RPMI8226 (cell line): ENCODE data around the gene TEAD3.

Experiments
- DNase-seq: peaks from one replicate; pipeline ENCODE4 v3.0.0-alpha.2; 2015

The TEAD3 gene

DNA sequence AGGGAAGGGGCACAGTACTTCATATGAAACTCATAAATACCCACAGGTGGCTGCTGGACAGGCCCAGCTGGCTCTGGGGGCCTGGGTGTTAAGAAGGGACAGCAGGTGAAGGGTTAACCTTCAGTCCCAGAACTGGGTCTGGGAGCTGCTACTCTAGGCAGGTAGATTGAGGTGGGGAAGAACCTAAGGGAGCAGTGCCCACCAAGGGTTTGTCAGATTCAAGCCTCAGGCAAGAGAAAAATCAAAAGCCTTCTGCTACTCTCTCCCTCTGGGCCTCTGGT lies 23.1 kb downstream of the TEAD3 start:
- no peak for DNase-seq

GRCh38 chr6:35473075-35473849 lies 23.6 kb downstream of the TEAD3 start:
- no peak for DNase-seq

DNA sequence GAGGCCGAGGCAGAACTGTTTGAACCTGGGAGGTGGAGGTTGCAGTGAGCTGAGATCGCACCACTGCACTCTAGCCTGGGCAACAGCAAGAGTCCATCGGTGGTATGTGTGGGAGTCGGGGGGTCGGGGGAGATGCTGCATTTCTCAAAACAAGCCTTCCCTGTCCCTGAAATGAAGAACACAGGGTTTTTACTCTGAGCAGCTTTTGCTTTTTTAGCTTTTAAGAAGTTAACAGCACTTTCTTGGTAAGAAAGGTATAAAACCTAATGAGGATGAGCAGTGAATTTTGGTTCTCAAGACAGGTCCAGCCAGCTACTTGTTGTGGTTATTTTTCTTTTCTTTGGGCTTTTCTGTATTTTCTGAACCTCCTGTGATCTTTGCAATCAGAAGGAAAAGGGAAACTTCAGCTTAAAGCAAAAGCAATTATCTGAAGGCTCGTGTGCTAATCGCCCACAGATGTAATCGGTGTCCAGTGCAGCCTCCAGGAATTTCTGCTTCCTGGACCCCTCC lies 25.0 kb downstream of the TEAD3 start:
- no peak for DNase-seq

GRCh38 chr6:35470663-35471120 lies 26.2 kb downstream of the TEAD3 start:
- no peak for DNase-seq

DNA sequence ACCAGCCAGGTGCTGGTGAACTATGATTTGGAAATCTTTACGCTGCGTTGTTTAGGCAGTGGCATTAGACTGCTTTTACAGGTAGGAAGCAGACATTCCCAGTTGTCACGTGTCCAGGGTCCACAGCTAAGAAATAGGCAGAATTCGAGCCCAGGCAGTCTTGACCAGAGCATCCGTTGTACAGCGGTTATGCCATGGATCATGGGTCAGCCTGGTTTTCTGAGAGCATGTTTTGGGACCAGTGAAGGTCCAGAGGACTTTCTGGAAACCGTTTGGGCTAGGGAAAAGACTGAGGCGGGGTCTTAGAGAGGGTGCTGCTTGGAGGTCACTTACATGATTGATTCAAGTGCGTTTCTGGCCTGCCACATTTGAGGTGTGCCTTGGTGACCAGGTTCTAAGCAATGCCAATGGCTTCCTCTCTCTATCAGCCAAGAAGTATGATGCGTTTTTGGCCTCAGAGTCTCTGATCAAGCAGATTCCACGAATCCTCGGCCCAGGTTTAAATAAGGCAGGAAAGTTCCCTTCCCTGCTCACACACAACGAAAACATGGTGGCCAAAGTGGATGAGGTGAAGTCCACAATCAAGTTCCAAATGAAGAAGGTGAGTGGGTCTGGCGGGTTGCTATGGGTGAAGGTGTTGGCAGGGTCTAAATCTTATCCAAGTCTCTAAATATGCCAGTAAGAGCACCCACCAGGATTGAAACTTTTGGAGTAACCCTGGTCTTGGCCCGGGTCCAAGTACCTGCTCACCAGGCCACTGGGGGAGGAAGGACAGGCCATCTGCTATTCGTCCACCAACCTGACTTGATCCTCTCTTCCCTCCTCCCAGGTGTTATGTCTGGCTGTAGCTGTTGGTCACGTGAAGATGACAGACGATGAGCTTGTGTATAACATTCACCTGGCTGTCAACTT lies 26.9 kb downstream of the TEAD3 start:
- DNase-seq = peak; percentile 70

DNA sequence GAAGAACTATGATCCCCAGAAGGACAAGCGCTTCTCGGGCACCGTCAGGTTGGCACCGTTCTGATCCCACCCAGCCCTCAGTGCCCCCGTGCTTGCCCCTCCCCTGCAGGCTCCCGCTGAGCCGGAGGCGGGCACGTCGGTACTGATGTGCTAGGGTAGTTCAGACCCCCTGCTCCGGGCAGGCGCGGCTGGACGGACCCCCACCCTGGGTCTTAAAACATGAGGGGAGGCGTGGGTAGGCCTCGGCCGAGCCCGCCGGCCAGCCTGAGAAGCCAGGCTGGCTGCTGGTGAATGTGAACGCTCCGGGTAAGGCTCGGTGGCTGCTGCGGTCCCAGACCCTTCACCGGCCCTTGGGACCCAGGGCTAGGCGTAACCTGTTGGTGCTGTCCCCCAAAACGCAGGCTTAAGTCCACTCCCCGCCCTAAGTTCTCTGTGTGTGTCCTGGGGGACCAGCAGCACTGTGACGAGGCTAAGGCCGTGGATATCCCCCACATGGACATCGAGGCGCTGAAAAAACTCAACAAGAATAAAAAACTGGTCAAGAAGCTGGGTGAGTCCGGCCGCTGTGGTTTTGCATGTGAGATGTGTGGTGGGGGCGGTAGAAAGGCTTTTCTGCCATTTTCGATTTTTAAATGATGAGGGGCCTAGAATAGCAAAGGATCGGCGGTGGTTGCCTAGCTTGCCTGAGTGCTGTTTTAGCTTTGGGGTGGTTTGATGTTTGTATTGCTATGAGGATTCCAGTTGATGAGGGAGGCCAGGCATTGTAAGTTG lies 27.7 kb downstream of the TEAD3 start:
- no peak for DNase-seq

DNA sequence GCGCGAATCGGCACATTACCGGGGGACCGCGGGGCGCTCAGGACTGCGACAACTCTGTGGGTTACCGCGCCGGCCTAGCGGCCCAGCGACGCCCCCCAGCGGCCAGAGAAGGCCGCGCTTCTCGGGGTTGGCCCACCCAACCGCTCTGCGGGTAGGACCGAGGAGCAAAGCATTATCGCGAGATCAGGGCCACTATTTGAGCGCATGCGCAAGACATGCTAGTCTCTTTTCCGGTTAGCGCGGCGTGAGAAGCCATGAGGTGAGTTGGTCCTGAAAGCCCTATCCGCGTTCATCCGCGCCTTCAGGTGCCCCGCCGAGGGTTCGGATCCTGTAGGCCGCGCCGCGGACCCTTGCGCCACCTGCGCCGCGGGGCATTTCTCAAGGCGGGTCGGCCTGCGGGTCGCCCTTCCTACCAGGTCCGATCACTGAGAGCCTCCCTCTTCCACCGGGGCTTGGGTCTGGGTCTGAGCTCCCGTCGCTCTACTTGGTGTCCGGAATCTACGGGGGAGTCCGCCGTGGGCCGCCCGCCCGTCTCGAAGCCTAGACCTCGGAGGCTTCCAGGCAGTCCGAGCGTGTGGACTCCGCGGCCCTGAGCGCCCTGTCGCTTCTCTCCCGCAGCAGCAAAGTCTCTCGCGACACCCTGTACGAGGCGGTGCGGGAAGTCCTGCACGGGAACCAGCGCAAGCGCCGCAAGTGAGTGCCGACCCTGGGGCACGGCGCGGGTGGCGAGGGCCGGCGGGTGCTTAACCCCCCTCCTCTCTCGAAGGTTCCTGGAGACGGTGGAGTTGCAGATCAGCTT lies 28.5 kb downstream of the TEAD3 start, which contains the start of gene RPL10A:
TSS of gene RPL10A (plus strand) at position 221 of the 799 bp plus-strand sequence. CDS start at position 255, 34 bp downstream.
- peak; percentile 98 for DNase-seq

DNA sequence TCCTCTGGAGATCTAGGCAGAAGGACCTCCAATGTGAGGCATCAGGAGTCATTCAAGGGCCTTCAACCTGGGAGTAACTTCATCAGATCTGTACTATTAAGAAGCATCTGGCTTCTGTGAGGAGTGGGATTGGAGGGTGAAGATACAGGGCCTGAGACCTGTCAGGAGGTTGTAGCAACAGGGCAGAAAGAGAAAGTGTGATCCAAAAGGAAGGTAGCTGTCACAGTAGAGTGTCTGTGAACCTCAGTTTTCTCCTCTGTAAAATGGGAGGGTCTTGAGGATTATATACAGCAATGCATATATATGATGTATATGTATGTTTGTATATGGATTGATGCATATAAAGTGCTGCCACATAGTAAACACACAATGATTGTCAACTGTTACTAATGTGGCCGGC lies 31.2 kb downstream of the TEAD3 start:
- DNase-seq = no peak

- no peak for DNase-seq
Measured at GRCh38 chr6:35463292-35463691, 33.6 kb downstream of the TEAD3 start.

- no peak for DNase-seq
Measured at GRCh38 chr6:35461270-35461669, 35.6 kb downstream of the TEAD3 start.

DNA sequence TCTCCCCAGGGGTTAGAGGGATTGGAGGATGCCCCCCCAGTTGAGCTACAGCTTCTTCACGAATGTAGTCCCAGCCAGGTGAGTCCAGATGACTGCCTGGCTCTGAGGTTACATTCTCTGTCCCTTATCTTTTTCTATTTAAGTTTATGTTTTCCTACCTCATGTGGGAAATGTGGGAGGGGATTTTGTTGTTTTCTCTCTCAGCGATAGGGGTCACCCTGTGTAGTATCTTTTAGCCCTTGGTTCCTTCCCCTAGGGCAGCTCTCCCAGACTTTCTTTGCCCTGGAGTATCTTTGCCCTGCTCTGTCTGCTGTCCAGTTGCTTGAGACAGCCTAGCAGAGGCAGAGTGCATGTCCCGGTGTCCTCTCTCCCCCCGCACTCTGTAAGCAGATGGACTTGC lies 39.0 kb downstream of the TEAD3 start:
- DNase-seq = no peak

- DNase-seq = no peak
Measured at GRCh38 chr6:35454391-35455110, 42.3 kb downstream of the TEAD3 start.

- DNase-seq = no peak
Measured at GRCh38 chr6:35453236-35453635, 43.6 kb downstream of the TEAD3 start.

- peak; percentile 94 for DNase-seq
Measured at GRCh38 chr6:35452183-35453090, 44.4 kb downstream of the TEAD3 start, which contains the start of gene FANCE. Gene FANCE (plus strand): TSS chr6:35452338. CDS start chr6:35452546, 208 bp downstream.

- DNase-seq = peak; percentile 34
Measured at GRCh38 chr6:35451354-35452182, 45.3 kb downstream of the TEAD3 start.

- DNase-seq = peak; percentile 79
Measured at GRCh38 chr6:35449287-35449881, 47.5 kb downstream of the TEAD3 start.

GRCh38 chr6:35448191-35448590 lies 48.7 kb downstream of the TEAD3 start:
- DNase-seq = no peak

DNA sequence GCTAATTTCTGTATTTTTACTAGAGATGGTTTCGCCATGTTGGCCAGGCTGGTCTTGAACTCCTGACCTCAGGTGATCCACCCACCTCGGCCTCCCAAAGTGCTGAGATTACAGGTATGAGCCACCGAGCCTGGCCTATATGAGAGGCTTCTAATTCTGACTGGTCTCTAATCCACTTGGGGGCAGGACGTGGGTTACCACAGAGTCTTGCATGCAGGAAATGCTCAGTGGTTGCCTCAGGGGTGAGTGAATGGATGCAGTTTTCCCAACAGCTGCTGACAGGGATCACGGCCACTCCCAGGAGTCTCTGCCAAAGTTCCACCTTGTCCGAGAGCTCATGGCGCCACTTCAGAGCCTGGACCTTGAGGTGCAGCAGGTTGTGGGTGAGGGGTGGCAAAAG lies 51.2 kb downstream of the TEAD3 start:
- no peak for DNase-seq
